KOPT-K1 (cell line): ENCODE data around the gene FLNC.

Experiments used
- H3K27ac ChIP-seq: fragments of 200-600 bp; sonication (generic); 2 replicates; pipeline ENCODE4 v1.5.1; 2016; ENCODE audit warnings: antibody characterized with exemption, mild to moderate bottlenecking, low read depth, low read length; ENCODE audit not compliant: poor library complexity, severe bottlenecking
- H3K36me3 ChIP-seq: fragments of 200-600 bp; sonication (generic); 2 replicates; pipeline ENCODE4 v1.5.1; 2017; ENCODE audit warnings: antibody characterized with exemption, mild to moderate bottlenecking, low read length, moderate library complexity; ENCODE audit not compliant: insufficient read depth
- H3K9me3 ChIP-seq: fragments of 200-600 bp; sonication (generic); 2 replicates; pipeline ENCODE4 v1.5.1; 2017; ENCODE audit warnings: antibody characterized with exemption, low read length, mild to moderate bottlenecking; ENCODE audit not compliant: insufficient read depth, poor library complexity, severe bottlenecking

Gene FLNC

DNA sequence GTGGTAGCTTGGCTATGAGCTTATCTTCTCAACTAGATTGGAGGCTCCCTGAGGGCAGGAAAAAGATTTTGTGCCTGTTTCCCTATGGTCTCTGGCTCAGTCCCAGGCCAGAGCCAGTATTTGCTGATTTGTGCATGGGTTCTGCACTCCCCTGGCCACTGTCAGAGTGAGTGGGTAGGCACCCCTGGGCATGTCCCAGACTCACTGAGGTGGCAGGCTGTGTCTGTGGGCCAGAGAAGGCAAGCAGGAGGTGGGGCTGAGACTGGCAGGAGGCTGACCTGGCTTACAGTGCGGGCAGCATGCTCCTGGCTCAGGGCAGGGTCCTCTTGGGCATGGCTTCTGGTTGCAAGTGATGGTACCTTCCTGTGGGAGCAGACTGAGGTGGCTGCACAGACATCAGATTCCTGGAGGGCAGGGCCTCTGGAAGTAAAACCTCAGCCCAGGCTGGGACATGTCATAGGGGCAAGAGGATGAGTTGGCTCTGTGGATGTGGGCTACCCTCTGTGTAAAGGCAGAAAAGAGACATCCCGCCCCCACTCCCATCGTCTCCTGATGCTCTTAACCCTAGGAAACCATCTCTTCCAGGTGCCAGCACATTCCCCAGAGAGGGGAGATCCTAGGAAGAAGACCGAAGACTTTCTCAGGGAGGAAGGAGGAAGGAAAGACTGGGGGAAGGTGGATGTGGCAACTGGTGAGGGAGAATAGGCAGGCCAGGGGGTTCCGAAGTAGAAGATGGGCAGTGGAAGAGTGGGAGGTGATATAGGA lies 76.0 kb downstream of the FLNC start:
- Histone ChIP-seq H3K27ac (no peak overlapping the region), H3K9me3 (no peaks in the 10 kb centered on the region), H3K36me3 (no peaks in the 10 kb centered on the region)

DNA sequence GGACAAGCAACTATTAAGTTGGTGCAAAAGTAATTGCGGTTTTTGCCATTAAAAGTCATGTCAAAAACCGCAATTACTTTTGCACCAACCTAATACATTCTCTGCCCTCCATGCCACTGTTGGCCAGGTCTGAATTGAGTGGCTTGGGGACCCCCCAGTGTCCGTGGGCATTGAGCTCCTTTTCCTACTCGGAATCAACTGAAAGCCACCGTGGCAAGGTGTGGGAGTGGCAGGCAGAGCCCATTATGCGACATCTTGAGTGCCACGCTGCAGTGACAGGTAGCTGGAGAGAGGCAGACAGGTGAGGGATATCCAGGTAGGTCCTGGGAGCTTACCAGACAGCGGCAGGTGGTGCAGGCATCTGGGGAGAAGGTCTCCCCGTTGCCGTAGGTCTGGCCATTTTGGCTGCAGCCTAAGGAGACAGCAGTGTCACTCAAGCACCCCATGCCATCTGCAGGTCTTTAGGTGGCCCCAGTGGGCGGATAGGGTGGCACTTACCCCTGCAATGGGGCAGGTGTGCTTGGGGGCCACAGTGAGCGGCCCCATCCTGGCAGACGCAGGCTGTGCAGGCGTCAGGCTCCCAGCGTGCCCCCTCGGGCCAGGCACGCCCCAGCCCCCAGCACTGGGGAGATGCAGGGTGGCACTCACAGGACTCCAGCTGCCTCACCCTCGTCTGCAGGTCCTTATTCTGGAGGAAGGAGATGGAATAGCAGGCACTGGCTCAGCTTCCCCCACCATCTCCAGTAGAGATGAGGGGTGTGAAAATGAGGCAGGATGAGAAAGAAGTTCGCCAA lies 76.8 kb downstream of the FLNC start:
- no peaks in the 10 kb centered on the region for H3K9me3 ChIP-seq
- H3K36me3 ChIP-seq, result no peaks in the 10 kb centered on the region
- H3K27ac ChIP-seq, result no peak overlapping the region
